ENCODE data around the gene PLD5.
A peak's percentile ranks its signal among the peaks of the same experiment; 100 is the strongest.

PLD5 gene

GRCh38 chr1:242455052-242455361, 69.5 kb downstream of the PLD5 start:
- H3K4me1 ChIP-seq (ENCODE audit: insufficient read depth, low read length, severe bottlenecking) = no peaks in the 10 kb centered on the region
- TF ChIP-seq CTCF (IDR thresholded peaks at IDR 0.05; ENCODE audit: low read length) (no peak), EZH2 (IDR thresholded peaks at IDR 0.05; ENCODE audit: borderline replicate concordance, low read length) (no peak)
- 0 out of 2 replicates have a peak, but pooled peaks cover 3% of the 10 kb centered on the region for H3K27me3 ChIP-seq (ENCODE audit: insufficient read depth, low read length)
- H3K4me2 ChIP-seq (ENCODE audit: low read length) = no peak overlapping the region
- no peaks in the 10 kb centered on the region for H3K79me2 ChIP-seq (ENCODE audit: insufficient read depth, low read length)
- no peaks in the 10 kb centered on the region for H3K9me3 ChIP-seq (ENCODE audit: low read length)
- no peaks in the 10 kb centered on the region for H3K36me3 ChIP-seq (ENCODE audit: insufficient read depth, low read length)
- no peak overlapping the region for H2AFZ ChIP-seq (ENCODE audit: low read length)
- H3F3A ChIP-seq (ENCODE audit: insufficient read depth, low read length) = no peaks in the 10 kb centered on the region
- no peaks in the 10 kb centered on the region for H4K20me1 ChIP-seq (ENCODE audit: insufficient read depth, low read length)
- no peaks in the 10 kb centered on the region for H3K9me2 ChIP-seq (ENCODE audit: low read depth, low read length)
- H3K9ac ChIP-seq (ENCODE audit: low read length) = no peak overlapping the region
- no peak overlapping the region for H3K4me3 ChIP-seq (ENCODE audit: low read depth, low read length, poor library complexity, severe bottlenecking)
- no peak overlapping the region for H3K27ac ChIP-seq (ENCODE audit: low read depth, low read length, poor library complexity, severe bottlenecking)

- Histone ChIP-seq H3K36me3 (ENCODE audit: insufficient read depth, low read length) (no peaks in the 10 kb centered on the region), H3K27ac (ENCODE audit: low read depth, low read length, poor library complexity, severe bottlenecking) (no peak overlapping the region), H3K79me2 (ENCODE audit: insufficient read depth, low read length) (no peaks in the 10 kb centered on the region), H3K27me3 (ENCODE audit: insufficient read depth, low read length) (0 out of 2 replicates have a peak, but pooled peaks cover 3% of the 10 kb centered on the region), H3K4me1 (ENCODE audit: insufficient read depth, low read length, severe bottlenecking) (no peaks in the 10 kb centered on the region), H3K9me2 (ENCODE audit: low read depth, low read length) (no peaks in the 10 kb centered on the region), H3K4me2 (ENCODE audit: low read length) (no peak overlapping the region), H2AFZ (ENCODE audit: low read length) (no peak overlapping the region), H3K4me3 (ENCODE audit: low read depth, low read length, poor library complexity, severe bottlenecking) (no peak overlapping the region), H3K9ac (ENCODE audit: low read length) (no peak overlapping the region), H3F3A (ENCODE audit: insufficient read depth, low read length) (no peaks in the 10 kb centered on the region), H4K20me1 (ENCODE audit: insufficient read depth, low read length) (no peaks in the 10 kb centered on the region), H3K9me3 (ENCODE audit: low read length) (no peaks in the 10 kb centered on the region)
- TF ChIP-seq EZH2 (IDR thresholded peaks at IDR 0.05; ENCODE audit: borderline replicate concordance, low read length) = no peak
- TF ChIP-seq CTCF (IDR thresholded peaks at IDR 0.05; ENCODE audit: low read length) = peak; percentile 67
Measured at GRCh38 chr1:242454262-242455051, 70.0 kb downstream of the PLD5 start.

- Histone ChIP-seq H3K4me3 (ENCODE audit: low read depth, low read length, poor library complexity, severe bottlenecking) (no peak overlapping the region), H2AFZ (ENCODE audit: low read length) (no peak overlapping the region), H3K9me3 (ENCODE audit: low read length) (no peaks in the 10 kb centered on the region), H3K36me3 (ENCODE audit: insufficient read depth, low read length) (no peaks in the 10 kb centered on the region), H3K4me1 (ENCODE audit: insufficient read depth, low read length, severe bottlenecking) (no peaks in the 10 kb centered on the region), H3K27me3 (ENCODE audit: insufficient read depth, low read length) (0 out of 2 replicates have a peak, but pooled peaks cover 3% of the 10 kb centered on the region), H3K27ac (ENCODE audit: low read depth, low read length, poor library complexity, severe bottlenecking) (no peak overlapping the region), H4K20me1 (ENCODE audit: insufficient read depth, low read length) (no peaks in the 10 kb centered on the region), H3K4me2 (ENCODE audit: low read length) (no peak overlapping the region), H3K79me2 (ENCODE audit: insufficient read depth, low read length) (no peaks in the 10 kb centered on the region), H3F3A (ENCODE audit: insufficient read depth, low read length) (no peaks in the 10 kb centered on the region), H3K9me2 (ENCODE audit: low read depth, low read length) (no peaks in the 10 kb centered on the region), H3K9ac (ENCODE audit: low read length) (no peak overlapping the region)
- no peak for TF ChIP-seq CTCF (IDR thresholded peaks at IDR 0.05; ENCODE audit: low read length)
- TF ChIP-seq EZH2 (IDR thresholded peaks at IDR 0.05; ENCODE audit: borderline replicate concordance, low read length) = no peak
Measured at GRCh38 chr1:242452573-242452972, 71.9 kb downstream of the PLD5 start.

All from OCI-LY1 (cell line).